NCI-H2227 treated with DMSO at 0.1 percent for 48 hours (cell line): ENCODE results near the gene SLC7A1.

Source experiments
- DNase-seq: peaks from one replicate; lab custom pipeline; 2025; lab: John Stamatoyannopoulos, UW

Gene SLC7A1

DNA sequence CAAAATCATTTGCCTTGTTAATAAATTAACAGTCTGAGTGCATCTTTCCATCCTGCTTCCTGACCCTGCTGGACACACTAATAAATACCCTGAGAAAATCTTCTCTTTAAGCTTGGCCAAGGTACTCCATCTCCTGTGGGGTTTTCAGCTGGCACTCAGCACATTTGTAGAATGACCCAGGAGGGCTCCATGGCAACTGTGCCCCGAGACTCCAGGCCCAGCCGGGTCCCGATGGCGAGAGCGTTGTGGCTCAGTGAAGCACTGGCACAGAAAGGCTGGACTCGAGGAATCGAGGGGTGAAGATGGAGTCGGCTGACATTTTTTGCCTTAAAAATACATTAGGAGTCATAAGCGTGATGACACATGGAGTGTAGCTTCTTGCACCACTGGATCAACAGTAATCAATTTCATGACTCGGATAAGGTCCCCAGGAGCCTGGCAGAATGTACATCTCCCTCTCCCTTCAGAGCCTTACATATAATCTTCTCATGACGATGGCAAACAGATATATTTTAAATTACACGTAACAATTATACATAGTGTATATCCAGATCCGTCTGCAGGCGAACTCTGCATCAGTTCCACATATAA is 85.4 kb downstream of the SLC7A1 start:
- DNase-seq = no peak

DNA sequence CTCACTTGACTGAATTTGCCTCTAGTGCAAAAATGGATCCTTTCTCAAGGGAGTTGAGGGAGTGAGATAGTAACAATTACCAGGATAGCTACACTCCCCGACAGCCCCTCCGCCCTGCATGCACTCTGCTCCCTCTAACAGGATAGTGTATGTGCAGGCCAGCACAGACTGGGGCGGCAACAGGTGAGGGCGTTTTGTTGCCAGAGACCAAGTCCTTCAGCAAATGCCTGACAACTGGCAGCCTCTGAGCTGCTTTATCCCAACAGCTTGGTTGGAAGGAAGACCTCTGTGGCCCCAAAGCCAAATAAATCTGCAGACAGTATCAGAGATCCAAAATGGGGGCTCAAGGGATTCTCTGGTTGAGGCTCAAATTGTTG is 86.6 kb downstream of the SLC7A1 start:
- DNase-seq = no peak

DNA sequence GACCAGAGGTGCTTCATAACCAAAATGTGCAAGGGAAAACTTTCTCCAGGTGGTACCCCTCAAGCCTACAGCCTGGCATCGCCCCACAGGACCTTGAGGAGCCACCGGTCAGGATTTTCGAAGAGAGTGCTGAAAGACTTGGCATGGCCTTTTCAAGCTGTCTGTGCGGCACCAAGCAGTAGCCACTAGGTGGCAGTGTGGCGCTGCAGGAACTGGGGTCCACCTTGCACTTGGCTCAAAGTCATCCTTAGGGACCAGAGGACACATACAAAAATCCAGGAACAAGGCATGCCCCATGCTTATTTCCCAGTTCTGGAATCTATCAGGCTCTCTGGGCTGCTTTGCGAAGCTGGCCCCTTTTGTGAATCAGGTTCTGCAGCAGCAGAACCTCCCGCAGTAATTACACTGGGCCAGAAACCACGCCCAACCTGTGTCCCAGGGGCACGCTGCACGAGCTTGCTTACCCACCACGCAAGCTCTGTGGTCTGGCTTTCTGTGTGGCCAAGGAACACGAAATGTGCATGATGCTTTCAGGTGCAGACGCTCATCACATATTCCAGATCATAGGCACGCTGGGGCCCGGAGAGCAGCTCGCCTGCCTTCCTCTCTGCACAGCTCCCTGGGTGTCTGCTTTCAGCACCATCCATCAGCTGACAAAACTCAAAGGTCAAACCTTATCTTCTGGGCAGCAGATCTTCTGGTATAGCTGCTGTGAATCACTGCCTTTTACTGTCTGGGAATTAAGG is 87.2 kb downstream of the SLC7A1 start:
- DNase-seq = peak; percentile 50

DNA sequence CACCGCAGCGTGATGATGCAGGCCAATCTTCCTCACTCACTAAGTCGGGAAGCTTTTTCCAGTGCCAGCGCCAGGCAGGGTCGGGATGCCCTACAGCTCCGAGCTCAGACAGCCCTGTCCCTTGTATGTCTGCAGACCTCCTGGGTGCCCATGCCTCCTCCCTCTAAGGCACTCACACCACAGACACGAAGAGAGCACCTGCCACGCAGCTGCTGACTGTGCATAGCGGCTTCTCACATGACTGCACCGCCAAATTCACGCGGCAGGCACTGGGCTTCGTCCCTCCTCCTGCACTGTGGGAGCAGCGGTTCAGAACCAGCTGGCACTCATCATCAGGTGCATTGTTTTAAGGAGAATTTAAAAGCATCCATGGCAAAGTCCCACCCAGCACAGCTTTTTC is 88.1 kb downstream of the SLC7A1 start:
- DNase-seq = peak; percentile 3

DNA sequence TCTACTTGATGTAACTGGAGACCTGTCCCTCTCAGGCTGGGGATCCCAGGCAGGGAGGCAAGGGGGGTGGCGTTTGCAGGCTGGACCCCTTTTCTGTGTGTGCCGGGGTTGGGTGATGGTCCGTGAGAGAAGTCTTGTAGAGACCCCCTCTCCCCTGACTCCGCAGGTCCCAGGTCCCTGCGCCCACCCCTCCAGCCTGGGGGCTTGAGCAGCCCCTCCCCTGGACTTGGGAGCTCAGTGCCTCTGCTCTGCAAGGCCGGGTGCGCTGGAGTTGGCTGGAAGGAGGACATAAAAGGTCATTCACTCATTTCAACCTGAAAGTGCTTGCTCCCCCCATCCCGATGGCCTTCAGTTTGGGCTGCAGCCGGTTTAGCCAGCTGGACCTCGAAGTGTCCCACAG is 89.5 kb downstream of the SLC7A1 start:
- no peak for DNase-seq

DNA sequence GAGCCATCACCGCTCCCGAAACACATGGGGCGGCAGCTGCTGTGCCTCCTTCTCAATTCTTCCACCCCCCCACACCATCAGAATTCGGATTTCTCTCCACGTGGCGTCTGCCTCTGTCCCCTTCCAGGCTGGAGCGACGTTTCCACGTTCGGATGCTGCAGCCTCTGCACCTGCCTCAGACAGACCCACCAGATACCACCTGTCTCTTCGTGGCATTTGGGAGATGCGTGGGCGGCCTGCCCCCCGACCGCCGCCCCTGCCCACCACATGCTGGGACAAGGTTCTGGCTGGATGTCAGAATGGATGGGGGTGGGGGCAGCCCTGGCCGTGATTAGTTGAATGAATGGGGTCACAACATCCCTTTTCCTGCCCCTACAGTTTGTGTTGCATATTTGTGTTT is 90.0 kb downstream of the SLC7A1 start:
- DNase-seq = no peak

DNA sequence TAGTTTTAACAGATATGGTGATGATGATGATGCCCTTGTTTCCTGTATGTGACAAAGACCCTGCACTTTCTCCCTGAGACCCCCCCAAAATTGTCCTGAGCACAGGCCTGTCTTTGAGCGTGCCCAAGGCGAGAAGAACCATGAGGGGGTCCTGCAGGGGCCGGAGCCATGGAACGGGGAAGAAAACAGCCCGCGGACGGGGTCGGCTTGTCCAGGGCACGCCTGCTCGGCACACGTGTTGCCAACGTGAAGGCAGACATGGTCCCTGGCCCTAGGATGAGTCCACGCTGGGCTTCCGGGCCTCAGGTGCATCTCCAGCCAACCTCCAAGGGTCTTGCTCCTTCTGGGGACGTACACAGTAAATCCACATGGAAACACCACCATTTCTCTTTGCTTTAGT is 90.8 kb downstream of the SLC7A1 start:
- DNase-seq = no peak

DNA sequence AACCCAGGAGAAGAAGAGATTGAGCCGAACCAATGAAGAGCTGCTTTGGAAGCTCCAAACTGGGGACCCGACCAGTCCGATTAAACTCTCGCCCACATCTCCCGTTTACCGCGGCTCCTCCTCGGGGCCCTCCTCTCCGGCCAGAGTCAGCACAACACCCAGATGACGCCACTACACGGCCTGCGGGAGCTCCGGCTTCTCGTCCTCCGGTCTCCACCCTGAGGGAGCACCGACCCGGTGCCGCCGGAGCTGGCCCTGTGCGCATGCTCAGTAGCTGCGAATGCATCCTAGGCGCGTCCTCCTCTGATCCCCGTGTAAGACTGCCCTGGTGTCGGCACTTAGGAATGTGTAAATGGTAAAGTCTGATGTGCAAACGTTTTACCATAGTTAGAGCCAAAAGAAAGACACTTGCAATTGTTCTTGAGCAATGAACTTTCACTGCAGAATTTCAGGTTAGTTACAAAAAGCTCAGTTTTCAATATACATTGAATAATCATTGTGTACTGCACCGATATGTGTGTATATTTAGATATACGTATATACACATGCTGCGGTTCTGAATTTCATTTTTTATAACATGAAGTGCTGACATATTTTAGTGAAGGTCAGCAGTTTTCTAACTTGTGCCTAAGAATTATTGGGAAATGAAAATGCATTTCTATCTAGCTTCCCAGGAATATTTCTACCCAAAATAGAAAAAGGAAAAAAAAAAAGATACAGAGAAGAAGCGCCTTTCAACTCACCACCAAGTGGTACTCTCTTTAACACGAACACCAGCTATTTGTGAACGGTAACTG is 92.2 kb downstream of the SLC7A1 start:
- peak; percentile 30 for DNase-seq

DNA sequence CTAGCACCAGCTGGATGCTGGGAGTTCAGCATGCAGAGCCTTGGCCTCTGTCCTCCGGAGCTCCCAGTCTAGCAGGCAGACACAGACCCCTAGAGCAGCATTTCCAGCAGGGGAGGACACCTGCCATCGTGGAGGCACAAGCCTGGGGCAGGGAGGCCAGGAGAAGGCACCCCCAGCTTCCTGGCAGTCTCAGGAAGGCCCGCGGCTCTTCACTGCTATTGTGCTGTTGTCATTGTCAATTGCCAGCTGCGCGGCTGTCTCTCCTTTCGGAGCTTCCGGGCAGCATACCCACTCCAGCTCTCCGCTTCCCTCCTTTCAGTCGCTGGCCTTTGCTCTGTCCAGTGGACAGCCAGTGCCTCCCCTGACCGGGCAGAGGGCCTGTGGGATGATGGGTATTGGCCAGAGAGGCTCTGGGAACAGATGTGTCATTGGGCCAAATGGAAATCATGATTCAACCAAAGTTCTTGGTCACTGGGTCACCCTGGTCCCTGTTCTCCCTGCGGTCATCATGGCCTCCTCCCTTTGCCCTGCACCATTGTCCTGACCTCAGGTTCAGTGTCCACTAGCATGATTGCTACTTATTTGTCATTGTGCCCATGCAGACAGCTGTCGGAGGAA is 93.0 kb downstream of the SLC7A1 start:
- DNase-seq = no peak

DNA sequence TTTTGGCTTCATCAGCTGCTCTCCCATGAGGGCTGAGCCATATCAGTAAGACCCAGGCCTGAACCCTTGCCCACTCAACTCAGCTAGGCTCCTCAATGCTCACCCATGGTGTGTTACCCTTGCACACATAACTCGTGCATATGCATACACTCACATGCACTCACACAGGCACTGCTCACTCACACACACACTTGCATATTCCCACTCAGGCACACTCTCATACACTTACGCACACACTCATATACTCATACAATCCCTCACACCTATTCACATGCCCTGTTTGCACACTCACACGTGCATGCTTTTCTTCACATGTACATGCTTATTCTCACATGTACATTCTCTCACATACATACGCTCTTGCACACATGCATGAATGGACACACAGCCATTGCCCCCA is 93.8 kb downstream of the SLC7A1 start:
- no peak for DNase-seq

DNA sequence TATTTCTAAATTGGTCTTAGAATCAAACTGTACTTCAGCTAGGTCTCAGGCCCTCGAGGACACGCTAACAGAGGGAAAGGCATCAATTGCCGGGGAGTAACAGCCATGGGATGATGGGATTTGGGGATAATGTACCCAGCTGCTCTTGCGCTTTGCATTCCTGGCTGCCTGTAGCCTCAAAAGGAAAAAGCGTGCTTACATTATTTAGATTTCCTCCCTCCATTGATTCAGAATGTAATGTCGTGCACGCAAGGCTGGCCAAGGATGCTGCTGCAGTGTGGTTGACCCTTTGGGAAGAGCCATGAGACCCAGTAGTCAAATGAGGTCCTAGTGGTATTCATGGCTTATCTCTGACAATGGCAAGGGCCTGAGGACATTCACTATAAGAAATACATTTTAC is 95.1 kb downstream of the SLC7A1 start:
- no peak for DNase-seq

DNA sequence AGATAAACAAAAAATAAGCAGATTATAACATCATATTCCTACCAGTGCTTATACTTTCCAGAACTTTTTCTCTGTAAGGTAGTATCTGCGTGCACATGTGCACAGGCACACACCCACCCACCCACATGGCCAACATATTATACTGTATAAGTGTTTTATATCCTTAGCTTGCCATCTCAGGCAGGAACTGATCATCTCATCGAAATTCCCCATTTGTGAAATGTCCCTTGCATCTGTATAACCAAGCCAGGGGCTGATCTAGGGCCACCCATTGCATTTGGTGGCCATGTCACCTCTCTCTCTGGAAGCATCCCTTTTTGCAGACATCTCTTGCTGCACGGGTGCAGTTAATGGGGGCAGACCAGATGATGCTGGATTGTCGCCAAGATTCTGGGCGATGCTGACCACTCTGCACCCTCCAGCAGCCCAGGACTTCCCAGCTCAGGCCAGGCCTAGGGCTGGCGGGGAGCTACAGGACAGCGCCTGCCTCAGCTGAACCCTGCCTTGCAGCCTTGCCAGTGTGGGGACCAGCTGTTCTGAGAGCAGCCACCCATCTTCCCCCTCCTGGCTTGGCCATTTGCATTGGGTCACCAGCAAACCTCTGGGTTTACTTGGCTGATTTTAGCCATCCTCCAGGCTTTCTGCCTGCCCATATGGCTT is 95.9 kb downstream of the SLC7A1 start:
- no peak for DNase-seq

DNA sequence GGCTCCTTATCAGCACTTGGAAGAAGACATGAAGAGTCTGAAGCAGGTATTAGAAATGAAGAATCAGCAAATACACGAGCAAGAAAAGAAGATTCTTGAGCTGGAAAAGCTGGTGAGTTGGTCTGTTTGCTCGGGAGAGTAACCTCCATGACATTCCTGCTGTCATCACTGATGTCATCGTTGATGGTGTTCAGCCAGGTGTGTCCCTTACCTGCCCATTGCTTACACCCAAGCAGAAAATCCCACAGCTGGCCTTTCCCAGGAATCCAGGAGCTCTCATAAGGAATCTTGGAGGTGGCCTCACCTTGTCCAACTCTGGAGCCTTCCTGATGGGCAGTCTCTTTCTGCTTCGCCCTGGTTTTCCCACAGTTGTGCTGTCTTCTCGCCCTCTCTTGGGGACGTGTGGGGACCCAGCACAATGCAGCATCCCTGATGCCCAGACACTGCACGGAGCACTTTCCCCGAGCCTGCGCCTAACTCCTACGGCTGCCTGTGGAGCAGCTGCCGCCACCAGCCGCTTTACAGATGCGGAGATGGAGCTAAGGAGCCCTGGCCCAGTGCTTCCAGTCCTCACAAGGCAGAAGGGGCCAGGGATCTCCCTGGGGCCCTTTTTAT is 97.0 kb downstream of the SLC7A1 start:
- DNase-seq = no peak

DNA sequence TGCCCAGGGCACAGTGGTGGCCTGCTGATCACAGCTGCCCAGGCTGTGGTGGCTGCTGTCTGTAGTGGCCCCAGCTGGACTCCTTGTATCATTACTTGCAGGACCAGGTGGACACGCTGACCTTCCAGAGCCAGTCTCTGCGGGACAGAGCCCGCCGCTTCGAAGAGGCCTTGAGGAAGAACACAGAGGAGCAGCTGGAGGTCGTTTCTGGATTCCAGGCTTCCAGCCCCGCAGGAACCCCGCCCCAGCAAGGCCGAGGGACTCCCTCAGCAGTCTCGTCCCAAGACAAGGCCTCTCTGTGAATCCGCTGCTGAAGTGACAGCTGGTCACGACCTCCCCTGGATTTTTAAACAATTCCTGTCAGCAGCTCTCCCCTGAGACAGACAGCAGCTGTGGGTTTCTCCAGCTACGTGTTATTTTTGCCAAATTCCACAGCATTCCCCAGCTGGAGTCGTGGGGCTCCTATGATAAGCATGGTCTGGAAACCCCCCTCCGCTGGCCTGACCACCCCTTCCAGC is 98.3 kb downstream of the SLC7A1 start:
- no peak for DNase-seq

DNA sequence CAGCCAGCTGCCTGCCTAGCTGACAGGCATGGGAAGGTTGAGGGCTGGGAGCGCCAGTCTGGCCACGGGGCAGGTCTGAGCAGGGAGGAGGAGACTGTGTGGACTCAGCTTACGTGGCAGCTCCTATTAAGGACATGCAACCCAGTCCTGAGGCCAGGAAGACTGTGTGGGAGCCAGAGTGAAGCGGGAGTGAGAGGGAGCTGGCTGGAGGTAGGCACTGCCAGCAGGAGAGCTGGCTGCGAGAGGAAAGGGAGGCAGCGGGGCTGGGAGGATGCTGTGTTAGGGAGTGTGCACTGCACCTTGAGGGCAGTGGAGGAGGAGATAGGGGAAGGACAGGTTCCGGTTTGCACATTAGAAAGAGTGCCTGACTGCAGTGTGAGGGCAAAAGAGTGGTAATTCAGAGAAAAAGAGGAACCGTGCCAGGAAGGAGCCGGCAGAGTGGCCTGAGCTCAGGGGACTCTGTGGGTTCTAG is 99.2 kb downstream of the SLC7A1 start:
- DNase-seq = no peak

DNA sequence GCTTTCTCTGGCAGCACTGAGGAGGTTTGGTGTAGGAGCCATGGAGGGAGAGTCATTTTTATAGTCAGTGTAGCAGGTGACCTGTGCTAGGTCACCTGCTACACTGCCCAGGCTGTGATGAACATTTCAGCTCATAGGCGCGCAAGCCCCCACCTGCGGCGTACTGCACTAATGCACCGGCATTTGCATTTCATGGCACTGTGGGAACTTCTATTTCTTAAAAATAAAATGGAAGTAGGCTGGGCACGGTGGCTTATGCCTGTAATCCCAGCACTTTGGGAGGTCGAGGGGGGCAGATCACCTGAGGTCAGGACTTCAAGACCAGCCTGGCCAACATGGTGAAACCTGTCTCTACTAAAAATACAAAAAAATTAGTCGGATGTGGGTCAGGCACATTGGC is 101.0 kb downstream of the SLC7A1 start:
- DNase-seq = no peak

DNA sequence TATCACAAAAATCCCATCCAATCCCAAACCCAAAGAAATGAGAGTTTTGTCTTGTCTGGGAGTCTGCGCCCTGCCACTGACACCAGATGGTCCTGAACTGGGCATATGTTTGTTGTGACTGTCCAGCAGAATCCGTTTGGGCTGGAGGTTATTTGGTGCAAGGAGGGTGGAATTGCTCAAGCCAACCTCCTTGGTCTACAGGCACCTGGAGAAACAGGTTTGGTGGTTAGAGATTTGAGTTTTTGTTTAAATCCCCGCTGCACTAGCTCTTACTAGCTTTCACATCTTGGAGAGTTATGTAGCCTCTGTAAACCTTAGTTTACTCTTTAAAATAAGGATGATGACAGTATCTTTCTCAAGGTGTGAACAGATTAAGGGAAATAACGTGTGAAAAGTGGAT is 101.7 kb downstream of the SLC7A1 start:
- DNase-seq = no peak

DNA sequence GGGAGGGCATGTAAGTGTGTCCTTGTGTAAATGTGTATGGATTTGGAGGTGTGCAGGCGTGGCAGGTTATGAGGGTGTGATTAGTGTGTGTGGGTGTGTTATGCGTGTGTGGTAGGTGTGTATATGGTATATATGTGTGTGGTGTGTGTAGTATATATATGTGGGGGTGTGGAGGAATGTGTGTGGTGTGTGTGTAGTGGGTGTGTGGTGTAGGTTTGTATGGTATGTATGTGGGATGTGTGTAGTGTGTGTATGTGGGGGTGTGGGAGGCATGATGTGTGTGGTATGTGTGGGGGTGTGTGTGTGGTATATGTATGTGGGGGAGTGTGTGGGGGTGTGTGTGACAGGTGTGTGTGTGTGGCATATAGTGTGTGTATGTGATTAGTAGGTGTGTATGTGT is 104.2 kb downstream of the SLC7A1 start:
- no peak for DNase-seq

DNA sequence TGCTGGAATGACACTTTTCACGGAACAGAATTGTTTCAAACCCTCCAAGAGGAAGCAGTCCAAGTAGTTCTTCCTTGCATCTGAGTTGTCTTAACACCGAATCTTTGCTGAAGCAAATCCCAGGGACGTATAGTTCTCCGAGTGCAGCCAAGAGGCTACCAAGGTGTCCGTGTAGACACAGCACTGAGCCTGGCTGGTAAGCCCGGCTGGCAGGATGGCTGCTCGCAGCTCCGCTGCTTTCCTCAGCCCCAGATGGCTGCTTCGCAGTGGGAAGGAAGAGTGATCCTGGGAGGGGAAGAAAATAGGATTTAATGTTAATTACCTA is 105.0 kb downstream of the SLC7A1 start:
- DNase-seq = no peak

DNA sequence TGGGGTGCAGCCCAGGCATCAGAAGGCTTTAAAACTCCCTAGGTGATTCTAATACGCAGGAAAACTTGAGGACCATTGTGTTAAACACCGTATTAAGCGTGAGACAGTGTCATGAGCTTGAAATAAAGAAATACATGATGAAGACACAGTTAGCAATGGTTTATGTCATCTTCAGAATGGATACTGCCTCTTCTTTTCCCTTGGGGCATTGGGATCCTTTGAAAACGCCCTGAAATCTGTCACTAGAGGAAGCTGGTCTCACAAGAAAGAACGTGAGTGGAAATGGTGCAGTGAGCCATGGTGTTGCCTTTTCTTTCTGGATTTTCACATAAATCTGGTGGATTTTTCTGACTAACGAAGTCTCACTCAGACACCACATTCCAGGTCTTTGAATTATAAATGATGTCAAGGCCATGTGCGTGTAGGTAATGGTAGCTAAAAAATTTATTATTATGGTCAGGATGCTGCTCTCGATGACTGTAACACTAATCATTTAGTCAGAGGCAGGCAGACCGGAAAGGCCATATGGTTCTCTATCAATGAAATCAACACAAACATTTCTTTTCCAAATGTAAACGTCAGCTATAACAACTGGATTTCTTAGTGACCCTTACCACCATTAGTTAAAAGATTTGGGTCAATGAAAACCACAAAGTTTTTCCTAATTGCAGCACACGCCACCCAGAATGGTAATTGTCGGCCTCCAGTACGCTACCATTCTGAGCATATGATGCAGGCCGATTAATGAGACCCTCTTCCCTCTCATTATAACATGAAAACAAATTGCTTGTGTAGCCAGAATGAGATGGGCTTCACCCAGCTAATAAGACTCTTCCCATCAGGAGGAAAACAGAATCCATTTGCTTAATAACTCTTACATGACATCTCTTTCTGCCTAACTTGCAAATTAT is 105.6 kb downstream of the SLC7A1 start:
- DNase-seq = no peak
